SK-N-SH (cell line): ENCODE measurements around the gene WBP11. TPM values are rescaled to one million over a fixed set of nuclear protein-coding genes. Genes with fewer than 3 reads are reported as not detected.

ENCODE experiments used
- CTCF ChIA-PET: fragments of 300-600, 350-600 bp; formaldehyde crosslinking; extraction: SDS; loops from one replicate; lab custom pipeline; 2021; lab: Yijun Ruan, JAX
- POLR2A ChIA-PET: fragments of 350-600 bp; sonication (Branson Sonifier 250); formaldehyde crosslinking; extraction: SDS; loops from one replicate; lab custom pipeline; 2020; ENCODE audit warnings: antibody characterized with exemption, inconsistent platforms; lab: Yijun Ruan, JAX
- DNase-seq: peaks from one replicate; pipeline ENCODE4 v3.0.0; 2012
- H2AFZ ChIP-seq: fragments of 200-600 bp; sonication (generic); 2 replicates; pipeline ENCODE4 v1.8.1; 2016; ENCODE audit warnings: antibody characterized with exemption, mild to moderate bottlenecking, low read depth
- H3F3A ChIP-seq: fragments of 200-600 bp; sonication (generic); replicated peaks from 2 replicates; pipeline ENCODE3; 2016; ENCODE audit warnings: antibody characterized with exemption, mild to moderate bottlenecking; ENCODE audit not compliant: insufficient read depth
- H3K27ac ChIP-seq, 2 experiments: fragments of 200-500 bp in 1 of 2; fragments of 200-600 bp in 1 of 2; sonication (Bioruptor generic) in 1 of 2; sonication (generic), shearing (Covaris generic) in 1 of 2; 2 replicates each; pipeline versions ENCODE4 v1.5.1 to v1.6.1; 2014 to 2016; ENCODE audit warnings: low read depth in 2 of 2, inconsistent platforms in 1 of 2, low read length in 1 of 2, mild to moderate bottlenecking in 1 of 2, mixed read lengths in 1 of 2
- H3K27me3 ChIP-seq: fragments of 200-600 bp; sonication (generic), shearing (Covaris generic); 2 replicates; pipeline ENCODE4 v1.6.1; 2016; ENCODE audit warnings: mixed run types; ENCODE audit not compliant: insufficient read depth
- H3K36me3 ChIP-seq, 2 experiments: fragments of 200-500 bp in 1 of 2; fragments of 200-600 bp in 1 of 2; sonication (Bioruptor generic) in 1 of 2; sonication (generic) in 1 of 2; replicated peaks in 1 of 2; 2 replicates each; pipeline versions ENCODE3 to v1.5.1; 2014 to 2016; ENCODE audit warnings: low read length in 1 of 2, mild to moderate bottlenecking in 1 of 2; ENCODE audit not compliant: insufficient read depth in 2 of 2, control insufficient read depth in 1 of 2
- H3K4me1 ChIP-seq, 2 experiments: fragments of 200-500 bp in 1 of 2; fragments of 200-600 bp in 1 of 2; sonication (Bioruptor generic) in 1 of 2; sonication (generic), shearing (Covaris generic) in 1 of 2; 2 replicates each; pipeline versions ENCODE4 v1.5.1 to v1.6.1; 2014 to 2016; ENCODE audit warnings: low read depth in 1 of 2, low read length in 1 of 2, mixed run types in 1 of 2; ENCODE audit not compliant: insufficient read depth in 2 of 2, control insufficient read depth in 1 of 2
- H3K4me2 ChIP-seq: fragments of 200-600 bp; sonication (generic), shearing (Covaris generic); 2 replicates; pipeline ENCODE4 v1.6.1; 2017; ENCODE audit warnings: mixed run types
- H3K4me3 ChIP-seq, 2 experiments: fragments of 200-500 bp in 1 of 2; fragments of 200-600 bp in 1 of 2; sonication (Bioruptor generic) in 1 of 2; sonication (generic), shearing (Covaris generic) in 1 of 2; 2 replicates each; pipeline versions ENCODE4 v1.5.1 to v1.8.1; 2014 to 2016; ENCODE audit warnings: low read depth in 2 of 2, inconsistent platforms in 1 of 2, low read length in 1 of 2, mild to moderate bottlenecking in 1 of 2, mixed read lengths in 1 of 2, moderate library complexity in 1 of 2
- H3K79me2 ChIP-seq: fragments of 200-600 bp; sonication (generic); 2 replicates; pipeline ENCODE4 v1.8.1; 2017; ENCODE audit warnings: mild to moderate bottlenecking; ENCODE audit not compliant: insufficient read depth
- H3K9ac ChIP-seq: fragments of 200-600 bp; sonication (generic); 2 replicates; pipeline ENCODE4 v1.6.1; 2017; ENCODE audit warnings: mixed run types
- H3K9me2 ChIP-seq: fragments of 200-600 bp; sonication (generic); 2 replicates; pipeline ENCODE4 v1.6.1; 2017; ENCODE audit warnings: mixed run types
- H3K9me3 ChIP-seq: fragments of 200-600 bp; sonication (generic); 2 replicates; pipeline ENCODE4 v1.6.1; 2017; ENCODE audit warnings: mixed run types, mild to moderate bottlenecking, moderate library complexity
- H4K20me1 ChIP-seq: fragments of 200-600 bp; sonication (generic); 2 replicates; pipeline ENCODE4 v1.6.1; 2017; ENCODE audit warnings: mild to moderate bottlenecking, mixed run types; ENCODE audit not compliant: insufficient read depth
- ELF1 ChIP-seq: IDR thresholded peaks from 2 replicates; pipeline ENCODE4 v1.4.0; 2012
- EZH2phosphoT487 ChIP-seq: fragments of 200-600 bp; sonication (generic); IDR thresholded peaks from 2 replicates; pipeline ENCODE4 v1.6.1; 2017; ENCODE audit warnings: low read depth, mixed run types, mild to moderate bottlenecking, antibody characterized with exemption, moderate library complexity, borderline replicate concordance
- FOSL2 ChIP-seq: IDR thresholded peaks from 2 replicates; pipeline ENCODE4 v1.4.0; 2012; ENCODE audit warnings: low read depth, mild to moderate bottlenecking, moderate library complexity, borderline replicate concordance
- GATA2 ChIP-seq: sonication (generic); formaldehyde crosslinking; IDR thresholded peaks from 2 replicates; pipeline ENCODE4 v1.5.0; 2020; ENCODE audit warnings: mild to moderate bottlenecking, missing genetic modification reagents
- JUND ChIP-seq: IDR thresholded peaks from 2 replicates; pipeline ENCODE4 v1.4.0; 2012
- MEF2A ChIP-seq: IDR thresholded peaks from 2 replicates; pipeline ENCODE4 v1.4.0; 2012; ENCODE audit warnings: low read depth, borderline replicate concordance
- MXI1 ChIP-seq: IDR thresholded peaks from 2 replicates; pipeline ENCODE4 v1.6.1; 2012; ENCODE audit warnings: mild to moderate bottlenecking, low read depth, low read length, improper control_type of control experiment
- POLR2AphosphoS5 ChIP-seq: IDR thresholded peaks from 2 replicates; pipeline ENCODE4 v1.6.1; 2012; ENCODE audit warnings: low read depth, low read length
- RAD21 ChIP-seq: IDR thresholded peaks from 2 replicates; pipeline ENCODE4 v1.6.1; 2012; ENCODE audit warnings: mild to moderate bottlenecking, low read length
- REST ChIP-seq: IDR thresholded peaks from 2 replicates; pipeline ENCODE4 v1.6.1; 2012; ENCODE audit warnings: mild to moderate bottlenecking, low read depth, low read length, moderate library complexity
- TCF12 ChIP-seq: IDR thresholded peaks from 2 replicates; pipeline ENCODE4 v1.4.0; 2012
- TEAD4 ChIP-seq: IDR thresholded peaks from 2 replicates; pipeline ENCODE4 v1.4.0; 2012; ENCODE audit warnings: mild to moderate bottlenecking, borderline replicate concordance; ENCODE audit not compliant: insufficient read depth
- YY1 ChIP-seq: IDR thresholded peaks from 2 replicates; pipeline ENCODE4 v1.4.0; 2012; ENCODE audit warnings: low read depth, mild to moderate bottlenecking
- whole genome bisulfite sequencing: methylation state at CpG from one replicate; pipeline ENCODE4 v1.1.6; 2017; ENCODE audit warnings: low lambda C conversion rate; 5-methylcytosine and 5-hydroxymethylcytosine counted together
- polyA plus RNA-seq, 3 experiments: library from polyadenylated mRNA; depleted of rRNA; stranded (reverse); fragments of >200 nt; gene quantifications; 2 replicates each; pipeline ENCODE4 v1.2.3, GENCODE V29; 2012
- TF ChIP-seq, protein P1 (sequence below): IDR thresholded peaks from 2 replicates; pipeline ENCODE4 v1.4.0; 2012; ENCODE audit warnings: low read depth
- TF ChIP-seq, protein P2 (sequence below): IDR thresholded peaks from 2 replicates; pipeline ENCODE4 v1.4.0; 2012; ENCODE audit warnings: low read depth, borderline replicate concordance
- TF ChIP-seq, protein P3 (sequence below): IDR thresholded peaks from 2 replicates; pipeline ENCODE4; 2012
- TF ChIP-seq, protein P4 (sequence below): fragments of 200-600 bp; sonication (generic); IDR thresholded peaks from 2 replicates; pipeline ENCODE4 v1.6.1; 2017; ENCODE audit warnings: antibody characterized with exemption, mild to moderate bottlenecking, moderate library complexity
- TF ChIP-seq, protein P5 (sequence below): fragments of 150-350 bp; IDR thresholded peaks from 2 replicates; pipeline ENCODE4 v1.6.1; 2016; ENCODE audit warnings: mild to moderate bottlenecking, low read depth, low read length

The WBP11 gene
- polyA plus RNA-seq, 1 of the 3 experiments (the other 2 are of a cell fraction): 18.7 TPM

GRCh38 chr12:14741942-14742341 is 61.3 kb downstream of the WBP11 start:
- Histone ChIP-seq H3K9me2 (no peaks in the 10 kb centered on the region), H3K9ac (no peak overlapping the region), H3K27ac (no peak overlapping the region), H3K4me2 (no peak overlapping the region), H3K79me2 (no peaks in the 10 kb centered on the region), H3K27me3 (no peaks in the 10 kb centered on the region), H3K9me3 (no peaks in the 10 kb centered on the region), H3K4me3 (no peak overlapping the region), H4K20me1 (no peaks in the 10 kb centered on the region), H2AFZ (no peak overlapping the region), H3K36me3 (no peaks in the 10 kb centered on the region), H3F3A (no peaks in the 10 kb centered on the region), H3K4me1 (no peaks in the 10 kb centered on the region)
- ChIA-PET CTCF (interaction anchor here (1.2 kb wide), 2 partner anchors 9 to 18 kb away, joined by 3 read pairs; no protein-coding TSS in a partner anchor), POLR2A (no interaction called here)
- no peak for DNase-seq
- WGBS: 85% methylated on average over 2 of the region's 2 CpGs
- TF ChIP-seq FOSL2: no peak
- TF ChIP-seq, protein P1, sequence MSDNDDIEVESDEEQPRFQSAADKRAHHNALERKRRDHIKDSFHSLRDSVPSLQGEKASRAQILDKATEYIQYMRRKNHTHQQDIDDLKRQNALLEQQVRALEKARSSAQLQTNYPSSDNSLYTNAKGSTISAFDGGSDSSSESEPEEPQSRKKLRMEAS: no peak
- TF ChIP-seq, protein P2, sequence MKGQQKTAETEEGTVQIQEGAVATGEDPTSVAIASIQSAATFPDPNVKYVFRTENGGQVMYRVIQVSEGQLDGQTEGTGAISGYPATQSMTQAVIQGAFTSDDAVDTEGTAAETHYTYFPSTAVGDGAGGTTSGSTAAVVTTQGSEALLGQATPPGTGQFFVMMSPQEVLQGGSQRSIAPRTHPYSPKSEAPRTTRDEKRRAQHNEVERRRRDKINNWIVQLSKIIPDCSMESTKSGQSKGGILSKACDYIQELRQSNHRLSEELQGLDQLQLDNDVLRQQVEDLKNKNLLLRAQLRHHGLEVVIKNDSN: no peak
- TF ChIP-seq REST: no peak
- TF ChIP-seq EZH2phosphoT487: no peak
- TF ChIP-seq, protein P3, sequence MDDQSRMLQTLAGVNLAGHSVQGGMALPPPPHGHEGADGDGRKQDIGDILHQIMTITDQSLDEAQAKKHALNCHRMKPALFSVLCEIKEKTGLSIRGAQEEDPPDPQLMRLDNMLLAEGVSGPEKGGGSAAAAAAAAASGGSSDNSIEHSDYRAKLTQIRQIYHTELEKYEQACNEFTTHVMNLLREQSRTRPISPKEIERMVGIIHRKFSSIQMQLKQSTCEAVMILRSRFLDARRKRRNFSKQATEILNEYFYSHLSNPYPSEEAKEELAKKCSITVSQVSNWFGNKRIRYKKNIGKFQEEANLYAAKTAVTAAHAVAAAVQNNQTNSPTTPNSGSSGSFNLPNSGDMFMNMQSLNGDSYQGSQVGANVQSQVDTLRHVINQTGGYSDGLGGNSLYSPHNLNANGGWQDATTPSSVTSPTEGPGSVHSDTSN: no peak
- TF ChIP-seq, protein P4, sequence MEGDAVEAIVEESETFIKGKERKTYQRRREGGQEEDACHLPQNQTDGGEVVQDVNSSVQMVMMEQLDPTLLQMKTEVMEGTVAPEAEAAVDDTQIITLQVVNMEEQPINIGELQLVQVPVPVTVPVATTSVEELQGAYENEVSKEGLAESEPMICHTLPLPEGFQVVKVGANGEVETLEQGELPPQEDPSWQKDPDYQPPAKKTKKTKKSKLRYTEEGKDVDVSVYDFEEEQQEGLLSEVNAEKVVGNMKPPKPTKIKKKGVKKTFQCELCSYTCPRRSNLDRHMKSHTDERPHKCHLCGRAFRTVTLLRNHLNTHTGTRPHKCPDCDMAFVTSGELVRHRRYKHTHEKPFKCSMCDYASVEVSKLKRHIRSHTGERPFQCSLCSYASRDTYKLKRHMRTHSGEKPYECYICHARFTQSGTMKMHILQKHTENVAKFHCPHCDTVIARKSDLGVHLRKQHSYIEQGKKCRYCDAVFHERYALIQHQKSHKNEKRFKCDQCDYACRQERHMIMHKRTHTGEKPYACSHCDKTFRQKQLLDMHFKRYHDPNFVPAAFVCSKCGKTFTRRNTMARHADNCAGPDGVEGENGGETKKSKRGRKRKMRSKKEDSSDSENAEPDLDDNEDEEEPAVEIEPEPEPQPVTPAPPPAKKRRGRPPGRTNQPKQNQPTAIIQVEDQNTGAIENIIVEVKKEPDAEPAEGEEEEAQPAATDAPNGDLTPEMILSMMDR: no peak
- TF ChIP-seq, protein P5, sequence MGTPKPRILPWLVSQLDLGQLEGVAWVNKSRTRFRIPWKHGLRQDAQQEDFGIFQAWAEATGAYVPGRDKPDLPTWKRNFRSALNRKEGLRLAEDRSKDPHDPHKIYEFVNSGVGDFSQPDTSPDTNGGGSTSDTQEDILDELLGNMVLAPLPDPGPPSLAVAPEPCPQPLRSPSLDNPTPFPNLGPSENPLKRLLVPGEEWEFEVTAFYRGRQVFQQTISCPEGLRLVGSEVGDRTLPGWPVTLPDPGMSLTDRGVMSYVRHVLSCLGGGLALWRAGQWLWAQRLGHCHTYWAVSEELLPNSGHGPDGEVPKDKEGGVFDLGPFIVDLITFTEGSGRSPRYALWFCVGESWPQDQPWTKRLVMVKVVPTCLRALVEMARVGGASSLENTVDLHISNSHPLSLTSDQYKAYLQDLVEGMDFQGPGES: no peak
- TF ChIP-seq GATA2 (CRISPR knock-in tag): no peak
- no peak for TF ChIP-seq JUND
- TF ChIP-seq POLR2AphosphoS5: no peak
- no peak for TF ChIP-seq MXI1
- no peak for TF ChIP-seq TCF12
- no peak for TF ChIP-seq RAD21
- TF ChIP-seq YY1: no peak
- no peak for TF ChIP-seq MEF2A
- no peak for TF ChIP-seq ELF1
- TF ChIP-seq TEAD4: no peak
